K562 (cell line): ENCODE results near the gene ETS1. TPM values are rescaled to one million over a fixed set of nuclear protein-coding genes. Genes with fewer than 3 reads are reported as not detected.

Source experiments
- ATAC-seq: fragments of 200-7000 bp; cut with Tn5 transposase; 3 replicates; pipeline ENCODE4 v1.9.1; 2020; ENCODE audit warnings: moderate library complexity
- BruUV-seq: library from RNA; stranded (reverse); fragments of 400-500 nt; replicated peaks from 2 replicates; lab custom pipeline; 2021; lab: Mats Ljungman, UMichigan
- CTCF ChIA-PET: fragments of 300-600 bp; formaldehyde crosslinking; extraction: SDS; loops from one replicate; lab custom pipeline; 2021; ENCODE audit warnings: low intra/inter-chr PET ratio; lab: Yijun Ruan, JAX
- POLR2A ChIA-PET: fragments of 300-600, 350-650 bp; sonication (Branson Sonifier 250); formaldehyde crosslinking; extraction: SDS; loops from one replicate; lab custom pipeline; 2021; ENCODE audit warnings: antibody characterized with exemption, inconsistent platforms; lab: Yijun Ruan, JAX
- DNase-seq, 4 experiments: peaks; one replicate each; pipeline versions ENCODE4 v3.0.0 to v3.0.0-alpha.2; 2011 to 2018; ENCODE audit warnings: low spot score in 3 of 4, mixed read lengths in 3 of 4; ENCODE audit errors: extremely low read depth in 1 of 4
- FAIRE-seq: peaks from 2 replicates; lab custom pipeline; 2011; peaks lifted over from hg19 to GRCh38; lab: Jason Lieb, UNC
- H2AFZ ChIP-seq: 2 replicates; pipeline ENCODE4 v1.6.0; 2011; ENCODE audit warnings: low read depth, low read length, control low read depth, inconsistent platforms
- H3K27ac ChIP-seq: fragments of 200-600 bp; 3 replicates; pipeline ENCODE4 v1.8.0; 2011; ENCODE audit warnings: low read depth, mild to moderate bottlenecking, control low read depth, inconsistent platforms, low read length, moderate library complexity, mixed read lengths; ENCODE audit errors: extremely low read depth
- H3K27me3 ChIP-seq, 2 experiments: fragments of 300-600 bp in 1 of 2; 2 replicates in 1 of 2; 3 replicates in 1 of 2; pipeline versions ENCODE4 v1.6.0 to v1.8.0; 2011; ENCODE audit warnings: inconsistent platforms in 2 of 2, low read length in 2 of 2, mild to moderate bottlenecking in 1 of 2, mixed read lengths in 1 of 2, moderate library complexity in 1 of 2; ENCODE audit not compliant: control insufficient read depth in 2 of 2, insufficient read depth in 2 of 2
- H3K36me3 ChIP-seq: fragments of 300-600 bp; 3 replicates; pipeline ENCODE4 v1.8.0; 2011; ENCODE audit warnings: mild to moderate bottlenecking, low read length, inconsistent platforms; ENCODE audit not compliant: control insufficient read depth, insufficient read depth
- H3K4me1 ChIP-seq, 2 experiments: fragments of 200-600 bp in 1 of 2; replicated peaks in 1 of 2; 2 replicates in 1 of 2; 3 replicates in 1 of 2; pipeline versions ENCODE4 v1.5.1 to v1.8.0; 2011; ENCODE audit warnings: inconsistent platforms in 2 of 2, low read length in 2 of 2, mild to moderate bottlenecking in 1 of 2, mixed read lengths in 1 of 2, moderate library complexity in 1 of 2; ENCODE audit not compliant: control insufficient read depth in 2 of 2, insufficient read depth in 2 of 2
- H3K4me2 ChIP-seq: 2 replicates; pipeline ENCODE4 v1.6.1; 2011; ENCODE audit warnings: low read length, control low read depth, inconsistent platforms, mixed read lengths; ENCODE audit not compliant: insufficient read depth
- H3K4me3 ChIP-seq: fragments of 200-600 bp; sonication (generic), shearing (Covaris generic); 2 replicates; pipeline ENCODE4 v1.5.1; 2016; ENCODE audit warnings: control low read depth, inconsistent platforms
- H3K79me2 ChIP-seq: fragments of 200-600 bp; 3 replicates; pipeline ENCODE4 v1.8.0; 2011; ENCODE audit warnings: low read length, inconsistent platforms; ENCODE audit not compliant: control insufficient read depth, insufficient read depth
- H3K9ac ChIP-seq, 2 experiments: 2 replicates each; pipeline versions ENCODE4 v1.6.0 to v1.6.1; 2011; ENCODE audit warnings: low read depth in 2 of 2, low read length in 2 of 2, control low read depth in 1 of 2, inconsistent platforms in 1 of 2, mild to moderate bottlenecking in 1 of 2, mixed read lengths in 1 of 2; ENCODE audit not compliant: insufficient read depth in 1 of 2
- H3K9me1 ChIP-seq: one replicate; pipeline ENCODE4 v1.6.0; 2011; ENCODE audit warnings: inconsistent platforms, mild to moderate bottlenecking, low read length, moderate library complexity; ENCODE audit not compliant: control insufficient read depth, insufficient read depth
- H3K9me3 ChIP-seq: replicated peaks from 2 replicates; pipeline ENCODE4 v1.5.1; 2011; ENCODE audit warnings: low read depth, low read length, inconsistent platforms; ENCODE audit not compliant: control insufficient read depth, insufficient read depth
- H4K20me1 ChIP-seq: replicated peaks from 2 replicates; pipeline ENCODE4 v1.6.1; 2011; ENCODE audit warnings: low read length, inconsistent platforms, mixed read lengths; ENCODE audit not compliant: control insufficient read depth, insufficient read depth
- BRD9 ChIP-seq: fragments of 450-650 bp; IDR thresholded peaks from 2 replicates; pipeline ENCODE4 v1.6.1; 2018; ENCODE audit warnings: low read depth; ENCODE audit not compliant: partially characterized antibody
- COPS2 ChIP-seq: fragments of 450-650 bp; conservative IDR thresholded peaks from 2 replicates; pipeline ENCODE4 v1.6.1; 2016; ENCODE audit warnings: mild to moderate bottlenecking, moderate library complexity
- DMBX1 ChIP-seq: fragments of 250-450 bp; sonication (Bioruptor Pico); IDR thresholded peaks from 2 replicates; pipeline ENCODE4 v1.8.0; 2022; ENCODE audit warnings: inconsistent platforms, mild to moderate bottlenecking, moderate library complexity, borderline replicate concordance
- EP400 ChIP-seq: fragments of 450-650 bp; IDR thresholded peaks from 2 replicates; pipeline ENCODE4 v1.6.1; 2017; ENCODE audit warnings: antibody characterized with exemption, mild to moderate bottlenecking, moderate library complexity
- ETV5 ChIP-seq: sonication (generic); formaldehyde crosslinking; IDR thresholded peaks from 2 replicates; pipeline ENCODE4 v1.4.0; 2020; ENCODE audit warnings: low read depth, mild to moderate bottlenecking, missing genetic modification reagents
- GABPB2 ChIP-seq: fragments of 250-450 bp; sonication (Bioruptor Pico); conservative IDR thresholded peaks from 2 replicates; pipeline ENCODE4 v1.5.1; 2021; ENCODE audit warnings: mild to moderate bottlenecking
- GATAD2A ChIP-seq: fragments of 450-650 bp; IDR thresholded peaks from 2 replicates; pipeline ENCODE4 v1.6.1; 2017
- KDM2B ChIP-seq: fragments of 250-450 bp; sonication (Bioruptor Pico); IDR thresholded peaks from 2 replicates; pipeline ENCODE4 v1.8.0; 2021; ENCODE audit warnings: mild to moderate bottlenecking, moderate library complexity
- KLF13 ChIP-seq: fragments of 450-650 bp; IDR thresholded peaks from 2 replicates; pipeline ENCODE4 v1.6.1; 2016; ENCODE audit warnings: missing genetic modification characterization, low read depth, mild to moderate bottlenecking, missing compliant biosample characterization, moderate library complexity, borderline replicate concordance
- PHB2 ChIP-seq: fragments of 450-650 bp; IDR thresholded peaks from 2 replicates; pipeline ENCODE4 v1.6.1; 2017; ENCODE audit warnings: low read depth
- POLR3G ChIP-seq: IDR thresholded peaks from 2 replicates; pipeline ENCODE4 v1.6.1; 2011; ENCODE audit not compliant: insufficient read length, insufficient replicate concordance; ENCODE audit errors: extremely low read depth
- PURB ChIP-seq: sonication (generic); formaldehyde crosslinking; IDR thresholded peaks from 2 replicates; pipeline ENCODE4 v1.9.0; 2021; ENCODE audit warnings: low read depth, mild to moderate bottlenecking, missing genetic modification reagents
- STAG1 ChIP-seq: sonication (generic); formaldehyde crosslinking; IDR thresholded peaks from 2 replicates; pipeline ENCODE4 v1.5.0; 2020; ENCODE audit warnings: missing genetic modification reagents, borderline replicate concordance
- USF1 ChIP-seq: sonication (generic); formaldehyde crosslinking; IDR thresholded peaks from 2 replicates; pipeline ENCODE4 v1.9.0; 2022; ENCODE audit warnings: mild to moderate bottlenecking, missing genetic modification reagents
- ZNF444 ChIP-seq: fragments of 250-450 bp; sonication (Bioruptor Pico); IDR thresholded peaks from 2 replicates; pipeline ENCODE4 v1.4.0; 2020; ENCODE audit warnings: mild to moderate bottlenecking, moderate library complexity
- ZNF639 ChIP-seq, 2 experiments: fragments of 200-800 bp in 1 of 2; sonication (Bioruptor generic) in 1 of 2; sonication (generic) in 1 of 2; formaldehyde crosslinking in 1 of 2; IDR thresholded peaks in 1 of 2; conservative IDR thresholded peaks in 1 of 2; 2 replicates each; pipeline versions ENCODE4 v1.5.0 to v1.6.1; 2016 to 2020; ENCODE audit warnings: missing compliant biosample characterization in 1 of 2, missing genetic modification characterization in 1 of 2, missing genetic modification reagents in 1 of 2
- ZNF766 ChIP-seq: fragments of 200-800 bp; sonication (Bioruptor generic); conservative IDR thresholded peaks from 2 replicates; pipeline ENCODE4 v1.6.1; 2016; ENCODE audit warnings: missing genetic modification characterization, missing compliant biosample characterization
- WGBS: fragments of 100-300 bp; shearing (Covaris generic); methylation state at CpG from one replicate; pipeline ENCODE4 v1.1.6; 2016; ENCODE audit warnings: low coverage, mixed read lengths; ENCODE audit not compliant: insufficient coverage; ENCODE audit errors: missing lambda C conversion rate; 5-methylcytosine and 5-hydroxymethylcytosine counted together
- in situ Hi-C: fragments of 300-500 bp; cut with MboI; formaldehyde crosslinking; loops from 4 replicates; pipeline ENCODE4 v1.15.0; 2018; ENCODE audit warnings: inconsistent platforms, mixed read lengths
- intact Hi-C: fragments of 100-400 bp; cut with micrococcal nuclease; formaldehyde crosslinking; loops from 2 replicates; pipeline ENCODE4 v1.14.2; 2022
- polyA plus RNA-seq, 8 experiments: library from polyadenylated mRNA; depleted of rRNA in 4 of 8; stranded (reverse) in 5 of 8; unstranded in 3 of 8; fragments of >200 nt; fragmentation: Nextera tagmentation in 2 of 8; fragmentation: Illumina TruSeq in 1 of 8; extraction: Ambion mirVana in 2 of 8; extraction: Trizol in 1 of 8; gene quantifications; 2 replicates each; pipeline versions ENCODE4 v1.2.1 to v1.2.3, GENCODE V29; 2011 to 2014; ENCODE audit warnings: inconsistent platforms in 1 of 8, missing spikeins in 1 of 8
- total RNA-seq, 7 experiments: library from RNA; depleted of rRNA in 6 of 7; stranded (reverse); fragments of >200 nt in 6 of 7; fragmentation: Illumina TruSeq in 2 of 7; extraction: Trizol in 2 of 7; gene quantifications; 2 replicates each; pipeline versions ENCODE4 v1.2.1 to v1.2.3, GENCODE V29; 2011 to 2021; ENCODE audit warnings: low replicate concordance in 1 of 7

ETS1 gene
- total and polyA plus RNA-seq, 9 of the 15 experiments (the other 6 are each of a cell fraction or from before 2014, with no cell fraction given) = 0.04 to 1.4 (median 0.23) TPM

- H3K9me1 ChIP-seq = no peaks in the 10 kb centered on the region
- no peak for ATAC-seq
- intact Hi-C loops (no loop called here), in situ Hi-C loops (no loop called here)
- H3K27me3 ChIP-seq = no peaks in the 10 kb centered on the region
- BruUV-seq = no TSS peak
- WGBS = under 1% methylated on average over 6 of the region's 7 CpGs
- H3K36me3 ChIP-seq = no peaks in the 10 kb centered on the region
- CTCF ChIA-PET = no interaction called here
- FAIRE-seq = no peak
- H3K27ac ChIP-seq = no peak overlapping the region
- H3K4me1 ChIP-seq = no peaks in the 10 kb centered on the region
- H3K4me2 ChIP-seq = no peak overlapping the region
- no peak overlapping the region for H3K4me3 ChIP-seq
- no peak for DNase-seq
- H3K9ac ChIP-seq = no peak overlapping the region
- POLR2A ChIA-PET = interaction anchor here (0.6 kb wide), 1 partner anchor 1977 kb away, joined by 3 read pairs; no protein-coding TSS in a partner anchor
- H3K9me3 ChIP-seq = no peaks in the 10 kb centered on the region
- TF ChIP-seq BRD9 (no peak), ZNF766 (CRISPR knock-in tag) (no peak), COPS2 (no peak), POLR3G (no peak), PHB2 (no peak), ZNF444 (CRISPR knock-in tag) (no peak), DMBX1 (CRISPR knock-in tag) (no peak), KDM2B (no peak), GABPB2 (CRISPR knock-in tag) (no peak), STAG1 (CRISPR knock-in tag) (no peak), GATAD2A (no peak), ETV5 (CRISPR knock-in tag) (no peak), EP400 (no peak), USF1 (CRISPR knock-in tag) (no peak), PURB (CRISPR knock-in tag) (no peak), ZNF639 (CRISPR knock-in tag; conservative IDR thresholded peaks at IDR 0.05 in 1 of 2, IDR thresholded peaks at IDR 0.05 in 1 of 2) (no peak), KLF13 (tag) (no peak)
- no peaks in the 10 kb centered on the region for H4K20me1 ChIP-seq
- H3K79me2 ChIP-seq = no peaks in the 10 kb centered on the region
- no peak overlapping the region for H2AFZ ChIP-seq
These were observed 669 bp downstream of the ETS1 start for GRCh38 chr11:128586689-128587088.
